Stomach (tissue), 4 donors: ENCODE measurements around the gene IPO11.

Experiments
- CTCF ChIP-seq, 7 experiments: fragments of 450-650 bp in 4 of 7; fragments of 200-600 bp in 3 of 7; sonication (generic) in 3 of 7; IDR thresholded peaks; one replicate each; pipeline ENCODE4 v1.5.1; 2016 to 2019; ENCODE audit warnings: antibody characterized with exemption in 7 of 7, control low read depth in 2 of 7, mild to moderate bottlenecking in 1 of 7
- EP300 ChIP-seq: sonication (generic); formaldehyde crosslinking; IDR thresholded peaks from one replicate; pipeline ENCODE4 v1.6.1; 2017; ENCODE audit warnings: antibody characterized with exemption
- POLR2A ChIP-seq, 4 donors: fragments of 450-650 bp; IDR thresholded peaks; one replicate each; pipeline ENCODE4 v1.6.1; 2016; ENCODE audit warnings: antibody characterized with exemption in 4 of 4, control low read depth in 2 of 4, mild to moderate bottlenecking in 1 of 4, moderate library complexity in 1 of 4
- POLR2AphosphoS5 ChIP-seq, 3 donors: sonication (generic); formaldehyde crosslinking; IDR thresholded peaks; one replicate each; pipeline ENCODE4 v1.6.1; 2016; ENCODE audit warnings: antibody characterized with exemption in 3 of 3

- TF ChIP-seq EP300 (no peak), POLR2A (IDR thresholded peaks at IDR 0.05) (no peak), CTCF (IDR thresholded peaks at IDR 0.05) (no peak), POLR2AphosphoS5 (IDR thresholded peaks at IDR 0.05) (no peak)
Observed at GRCh38 chr5:62585306-62585705, 172.7 kb downstream of the IPO11 start.
